A673 (cell line): ENCODE results near the gene LAMP1. TPM values are rescaled to one million over a fixed set of nuclear protein-coding genes. Genes with fewer than 3 reads are reported as not detected.
"Not testable (repeated sequence)": the region's sequence is repeated elsewhere in the genome, so short reads cannot be mapped to it uniquely, and the experiment has no call there.

ENCODE experiments used
- BruUV-seq: library from RNA; stranded (reverse); fragments of 400-500 nt; replicated peaks from 2 replicates; lab custom pipeline; 2021; lab: Mats Ljungman, UMichigan
- CTCF ChIA-PET: fragments of 300-600 bp; sonication (Branson Sonifier 250); formaldehyde crosslinking; loops from one replicate; lab custom pipeline; 2022; ENCODE audit warnings: antibody characterized with exemption; lab: Charles Lee
- POLR2A ChIA-PET: fragments of 300-600 bp; sonication (Branson Sonifier 250); formaldehyde crosslinking; loops from one replicate; lab custom pipeline; 2022; ENCODE audit warnings: antibody characterized with exemption; ENCODE audit not compliant: low non-redundant PET; lab: Charles Lee
- DNase-seq: peaks from one replicate; pipeline ENCODE4 v3.0.0-alpha.2; 2015; ENCODE audit warnings: low spot score
- H3K27ac ChIP-seq: fragments of 200-600 bp; sonication (generic); 2 replicates; pipeline ENCODE4 v1.5.1; 2016; ENCODE audit warnings: mixed run types, low read depth, mild to moderate bottlenecking, mixed read lengths, antibody characterized with exemption, low read length; ENCODE audit not compliant: poor library complexity, severe bottlenecking
- H3K27me3 ChIP-seq: fragments of 200-600 bp; sonication (generic); replicated peaks from 2 replicates; pipeline ENCODE4 v1.6.1; 2017; ENCODE audit warnings: mixed run types, low read depth, mild to moderate bottlenecking, mixed read lengths, antibody characterized with exemption, low read length; ENCODE audit not compliant: insufficient read depth, poor library complexity
- H3K36me3 ChIP-seq: fragments of 200-600 bp; sonication (generic); 2 replicates; pipeline ENCODE4 v1.6.1; 2016; ENCODE audit warnings: mixed run types, mild to moderate bottlenecking, mixed read lengths, antibody characterized with exemption, low read length; ENCODE audit not compliant: insufficient read depth, poor library complexity, severe bottlenecking
- H3K4me1 ChIP-seq: fragments of 200-600 bp; sonication (generic); 2 replicates; pipeline ENCODE4 v1.6.1; 2017; ENCODE audit warnings: mixed run types, mild to moderate bottlenecking, mixed read lengths, antibody characterized with exemption, low read length; ENCODE audit not compliant: insufficient read depth, poor library complexity, severe bottlenecking
- H3K4me3 ChIP-seq: fragments of 200-600 bp; sonication (generic); 2 replicates; pipeline ENCODE4 v1.5.1; 2016; ENCODE audit warnings: low read depth, mixed run types, mild to moderate bottlenecking, mixed read lengths, low read length; ENCODE audit not compliant: poor library complexity, severe bottlenecking
- H3K9me3 ChIP-seq: fragments of 200-600 bp; sonication (generic); 2 replicates; pipeline ENCODE4 v1.6.1; 2016; ENCODE audit warnings: mixed run types, low read depth, mild to moderate bottlenecking, mixed read lengths, antibody characterized with exemption, low read length; ENCODE audit not compliant: poor library complexity, severe bottlenecking
- EZH2 ChIP-seq: fragments of 200-600 bp; sonication (generic); IDR thresholded peaks from 2 replicates; pipeline ENCODE4 v1.6.1; 2017; ENCODE audit warnings: borderline replicate concordance, low read depth, mild to moderate bottlenecking, mixed read lengths, antibody characterized with exemption, low read length; ENCODE audit not compliant: poor library complexity, severe bottlenecking
- intact Hi-C: fragments of 100-400 bp; cut with micrococcal nuclease; formaldehyde crosslinking; loops from one replicate; pipeline ENCODE4 v1.10.0; 2022; ENCODE audit not compliant: unreplicated experiment
- total RNA-seq: library from RNA; stranded (reverse); gene quantifications from 2 replicates; pipeline ENCODE4 v1.2.3, GENCODE V29; 2021
- TF ChIP-seq, protein P1 (sequence below): fragments of 300-800, 200-600 bp; sonication (generic); conservative IDR thresholded peaks from 2 replicates; pipeline ENCODE4 v1.5.1; 2017; ENCODE audit warnings: low read depth, mild to moderate bottlenecking, antibody characterized with exemption, low read length, moderate library complexity, mixed read lengths

Gene LAMP1
- total RNA-seq, 1 experiment from 2014 or later = 129 TPM

DNA sequence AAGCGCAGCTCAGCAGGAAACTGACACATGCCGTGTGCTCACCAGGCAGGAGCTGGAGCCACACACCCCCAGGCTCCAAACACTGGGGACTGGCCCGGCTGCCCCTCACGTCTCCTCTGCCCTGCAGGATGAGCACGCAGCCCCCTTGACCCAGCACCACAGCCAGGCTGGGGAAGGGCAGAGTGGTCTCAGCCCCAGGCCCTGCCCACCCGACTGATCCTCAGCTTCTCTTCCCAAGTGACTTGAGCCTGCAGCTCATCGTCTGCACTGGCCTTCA lies 46.6 kb downstream of the LAMP1 start:
- ChIA-PET CTCF (no interaction called here), POLR2A (no interaction called here)
- Histone ChIP-seq H3K27me3 (no peaks in the 10 kb centered on the region), H3K36me3 (no peaks in the 10 kb centered on the region), H3K27ac (no peak overlapping the region), H3K4me3 (no peak overlapping the region), H3K4me1 (no peaks in the 10 kb centered on the region), H3K9me3 (no peaks in the 10 kb centered on the region)
- no peak for TF ChIP-seq EZH2
- TF ChIP-seq, protein P1, sequence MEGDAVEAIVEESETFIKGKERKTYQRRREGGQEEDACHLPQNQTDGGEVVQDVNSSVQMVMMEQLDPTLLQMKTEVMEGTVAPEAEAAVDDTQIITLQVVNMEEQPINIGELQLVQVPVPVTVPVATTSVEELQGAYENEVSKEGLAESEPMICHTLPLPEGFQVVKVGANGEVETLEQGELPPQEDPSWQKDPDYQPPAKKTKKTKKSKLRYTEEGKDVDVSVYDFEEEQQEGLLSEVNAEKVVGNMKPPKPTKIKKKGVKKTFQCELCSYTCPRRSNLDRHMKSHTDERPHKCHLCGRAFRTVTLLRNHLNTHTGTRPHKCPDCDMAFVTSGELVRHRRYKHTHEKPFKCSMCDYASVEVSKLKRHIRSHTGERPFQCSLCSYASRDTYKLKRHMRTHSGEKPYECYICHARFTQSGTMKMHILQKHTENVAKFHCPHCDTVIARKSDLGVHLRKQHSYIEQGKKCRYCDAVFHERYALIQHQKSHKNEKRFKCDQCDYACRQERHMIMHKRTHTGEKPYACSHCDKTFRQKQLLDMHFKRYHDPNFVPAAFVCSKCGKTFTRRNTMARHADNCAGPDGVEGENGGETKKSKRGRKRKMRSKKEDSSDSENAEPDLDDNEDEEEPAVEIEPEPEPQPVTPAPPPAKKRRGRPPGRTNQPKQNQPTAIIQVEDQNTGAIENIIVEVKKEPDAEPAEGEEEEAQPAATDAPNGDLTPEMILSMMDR = no peak
- no TSS peak for BruUV-seq
- DNase-seq = no peak
- intact Hi-C loops = no loop called here

DNA sequence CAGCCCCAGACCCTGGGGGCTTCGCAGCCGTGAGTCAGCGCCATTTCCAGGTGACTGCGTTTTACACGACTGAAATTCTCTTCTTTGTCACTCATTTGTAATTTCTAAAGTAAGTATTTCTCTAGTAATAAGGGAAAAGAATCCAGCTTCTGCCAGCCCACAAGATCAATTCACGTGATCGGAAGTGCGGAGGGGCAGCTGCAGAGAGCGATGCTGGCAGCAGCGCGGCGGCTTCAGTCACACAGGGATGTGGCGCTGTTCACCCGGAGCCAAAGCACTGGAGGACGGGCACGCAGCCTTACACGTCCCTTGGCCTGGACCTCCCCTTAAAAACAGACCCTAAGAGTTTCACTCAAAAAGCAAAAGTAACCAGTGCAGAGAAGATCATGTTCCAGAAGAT lies 48.4 kb downstream of the LAMP1 start:
- ChIA-PET CTCF (no interaction called here), POLR2A (no interaction called here)
- H3K4me3 ChIP-seq = no peak overlapping the region
- no peaks in the 10 kb centered on the region for H3K4me1 ChIP-seq
- H3K9me3 ChIP-seq = no peaks in the 10 kb centered on the region
- no peak for DNase-seq
- H3K27ac ChIP-seq = no peak overlapping the region
- no TSS peak for BruUV-seq
- intact Hi-C loops = no loop called here
- H3K36me3 ChIP-seq = no peaks in the 10 kb centered on the region
- TF ChIP-seq, protein P1 = no peak
- no peak for TF ChIP-seq EZH2
- no peaks in the 10 kb centered on the region for H3K27me3 ChIP-seq

DNA sequence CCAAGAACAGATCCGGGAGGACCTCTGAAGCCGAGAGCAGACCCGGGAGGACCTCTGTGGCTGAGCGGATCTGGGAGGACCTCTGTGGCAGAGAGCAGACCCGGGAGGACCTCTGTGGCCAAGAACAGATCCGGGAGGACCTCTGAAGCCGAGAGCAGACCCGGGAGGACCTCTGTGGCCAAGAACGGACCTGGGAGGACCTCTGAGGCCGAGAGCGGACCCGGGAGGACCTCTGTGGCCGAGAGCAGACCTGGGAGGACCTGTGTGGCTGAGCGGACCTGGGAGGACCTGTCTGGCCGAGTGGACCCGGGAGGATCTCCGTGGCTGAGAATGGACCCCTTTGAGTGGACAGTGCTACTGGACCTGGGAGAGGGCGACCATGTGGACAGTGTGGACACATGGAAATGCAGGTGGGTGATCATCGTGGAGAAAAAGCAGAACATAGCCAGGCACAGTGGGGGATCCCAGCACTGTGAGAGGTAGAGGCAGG lies 50.7 kb downstream of the LAMP1 start:
- BruUV-seq, DNase-seq, POLR2A ChIA-PET, H3K9me3 ChIP-seq, H3K27me3 ChIP-seq, CTCF ChIA-PET, H3K4me1 ChIP-seq, H3K36me3 ChIP-seq, H3K27ac ChIP-seq, H3K4me3 ChIP-seq, intact Hi-C loops: not testable (repeated sequence)

DNA sequence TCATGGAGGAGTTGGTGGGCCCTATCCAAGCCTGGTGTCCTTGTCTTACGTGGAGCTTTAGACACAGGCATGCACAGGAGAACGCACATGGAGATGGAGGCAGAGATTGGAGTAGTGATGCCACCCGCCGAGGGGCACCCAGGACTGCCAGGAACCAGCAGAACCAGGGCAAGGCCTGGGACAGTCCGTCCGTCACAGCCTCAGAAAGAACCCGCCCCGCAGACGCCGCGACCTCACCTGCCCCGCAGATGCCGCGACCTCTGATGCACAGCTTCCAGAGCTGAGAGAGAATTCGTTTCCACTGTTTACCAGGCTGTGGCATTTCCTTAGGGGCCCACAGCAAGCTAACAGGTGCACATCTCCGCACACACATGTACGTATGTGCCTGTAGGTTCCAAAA lies 51.6 kb downstream of the LAMP1 start:
- ChIA-PET CTCF (no interaction called here), POLR2A (no interaction called here)
- no peak for TF ChIP-seq EZH2
- TF ChIP-seq, protein P1 = no peak
- BruUV-seq = no TSS peak
- H3K9me3 ChIP-seq = no peaks in the 10 kb centered on the region
- no peaks in the 10 kb centered on the region for H3K36me3 ChIP-seq
- no peak overlapping the region for H3K27ac ChIP-seq
- H3K27me3 ChIP-seq = no peaks in the 10 kb centered on the region
- intact Hi-C loops = no loop called here
- DNase-seq = no peak
- H3K4me1 ChIP-seq = no peaks in the 10 kb centered on the region
- no peak overlapping the region for H3K4me3 ChIP-seq
